IPS-15b (cell line): ENCODE results near the gene STOX2.
A peak's percentile ranks its signal among the peaks of the same experiment; 100 is the strongest.

Experiments
- H3K27me3 ChIP-seq: one replicate; pipeline ENCODE4 v1.6.1; 2013; ENCODE audit warnings: low read length; ENCODE audit not compliant: control insufficient read depth, insufficient read depth
- H3K36me3 ChIP-seq: one replicate; pipeline ENCODE4 v1.6.1; 2013; ENCODE audit warnings: low read length; ENCODE audit not compliant: control insufficient read depth, insufficient read depth
- H3K4me1 ChIP-seq: one replicate; pipeline ENCODE4 v1.6.1; 2013; ENCODE audit warnings: mild to moderate bottlenecking, low read length; ENCODE audit not compliant: control insufficient read depth, insufficient read depth
- H3K4me3 ChIP-seq: one replicate; pipeline ENCODE4 v1.5.1; 2013; ENCODE audit warnings: low read depth, low read length
- H3K9ac ChIP-seq: one replicate; pipeline ENCODE4 v1.6.1; 2013; ENCODE audit warnings: low read depth, mild to moderate bottlenecking, low read length
- H3K9me3 ChIP-seq: one replicate; pipeline ENCODE4 v1.6.1; 2013; ENCODE audit warnings: mild to moderate bottlenecking, low read length; ENCODE audit not compliant: control insufficient read depth, insufficient read depth

STOX2 gene

GRCh38 chr4:184016759-184017668 lies 111.9 kb downstream of the STOX2 start:
- Histone ChIP-seq H3K9ac (no peak overlapping the region), H3K27me3 (no peaks in the 10 kb centered on the region), H3K4me1 (peaks cover 2% of the 10 kb centered on the region), H3K4me3 (no peak overlapping the region), H3K9me3 (no peaks in the 10 kb centered on the region), H3K36me3 (no peaks in the 10 kb centered on the region)

DNA sequence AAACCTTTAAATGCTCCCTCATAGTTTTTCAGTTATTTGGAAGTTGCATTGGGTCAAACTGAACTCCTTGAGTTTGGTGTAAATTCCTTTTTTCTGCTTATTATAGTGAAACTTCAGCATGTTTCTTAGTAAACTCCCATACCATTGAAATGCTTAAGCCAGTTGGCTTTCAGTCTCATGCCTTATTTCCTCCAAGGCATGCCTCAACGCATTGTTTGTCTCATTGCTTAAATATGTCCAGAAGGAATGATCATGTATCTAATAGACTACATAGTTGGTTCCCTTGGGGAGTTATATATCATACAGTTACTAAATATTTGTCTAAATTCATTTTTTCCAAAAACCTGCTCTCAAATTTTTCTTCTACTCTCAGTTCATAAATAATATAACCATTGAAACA lies 114.0 kb downstream of the STOX2 start:
- Histone ChIP-seq H3K4me1 (peaks cover 2% of the 10 kb centered on the region), H3K36me3 (no peaks in the 10 kb centered on the region), H3K9ac (no peak overlapping the region), H3K4me3 (no peak overlapping the region), H3K9me3 (no peaks in the 10 kb centered on the region), H3K27me3 (no peaks in the 10 kb centered on the region)

DNA sequence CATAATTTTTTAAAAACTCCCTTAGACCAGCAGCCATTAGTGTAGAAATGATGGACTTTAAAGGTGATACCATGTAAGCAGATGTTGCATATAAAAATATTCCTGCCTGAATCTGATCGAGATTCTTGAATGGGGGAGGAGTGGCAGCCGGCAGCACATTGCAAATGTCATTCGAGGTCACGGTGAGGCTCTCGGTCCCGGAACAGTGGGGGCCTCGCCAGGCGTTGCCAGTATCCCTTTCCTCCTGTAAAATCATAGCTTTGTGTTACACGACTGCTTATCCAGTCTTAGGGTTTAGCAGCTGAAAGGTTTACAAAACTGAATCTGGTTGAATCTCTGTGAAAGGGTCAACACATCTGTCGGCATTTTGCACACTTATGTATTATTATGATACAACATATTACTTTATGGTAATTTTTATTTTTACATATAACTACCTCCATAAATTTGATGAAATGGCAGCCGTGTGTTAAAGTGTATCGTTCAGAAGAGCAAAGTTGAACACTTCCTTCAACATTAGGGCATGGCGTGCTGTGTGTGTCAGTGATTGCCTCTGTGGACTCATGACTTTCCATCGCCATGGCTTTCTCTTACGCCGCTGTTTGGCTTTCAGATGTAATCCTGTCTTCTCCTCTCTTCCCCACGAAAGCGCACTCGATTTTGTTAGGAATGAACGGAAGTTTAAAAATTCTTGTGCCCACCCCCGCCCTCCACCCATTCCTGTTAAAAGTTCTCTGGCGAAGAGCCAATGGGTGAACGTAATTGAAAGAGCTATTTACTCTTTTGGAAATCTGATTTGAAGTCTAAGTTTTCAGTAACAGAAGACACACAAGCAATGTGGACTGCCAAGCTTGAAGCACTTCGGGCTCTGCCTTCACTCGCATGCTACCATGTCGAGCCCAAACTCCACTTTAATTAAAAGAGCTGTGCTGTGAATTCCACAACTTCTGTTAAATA lies 114.8 kb downstream of the STOX2 start:
- Histone ChIP-seq H3K9ac (no peak overlapping the region), H3K27me3 (no peaks in the 10 kb centered on the region), H3K36me3 (no peaks in the 10 kb centered on the region), H3K4me3 (no peak overlapping the region), H3K4me1 (peaks cover 2% of the 10 kb centered on the region), H3K9me3 (no peaks in the 10 kb centered on the region)

- Histone ChIP-seq H3K9me3 (no peaks in the 10 kb centered on the region), H3K4me1 (peaks cover 2% of the 10 kb centered on the region), H3K9ac (no peak overlapping the region), H3K4me3 (no peak overlapping the region), H3K36me3 (no peaks in the 10 kb centered on the region), H3K27me3 (no peaks in the 10 kb centered on the region)
Measured at GRCh38 chr4:184021389-184021788, 116.3 kb downstream of the STOX2 start.

GRCh38 chr4:184022679-184023383 lies 117.7 kb downstream of the STOX2 start:
- Histone ChIP-seq H3K36me3 (no peaks in the 10 kb centered on the region), H3K9me3 (no peaks in the 10 kb centered on the region), H3K9ac (no peak overlapping the region), H3K4me1 (peaks cover 2% of the 10 kb centered on the region), H3K27me3 (no peaks in the 10 kb centered on the region), H3K4me3 (no peak overlapping the region)

DNA sequence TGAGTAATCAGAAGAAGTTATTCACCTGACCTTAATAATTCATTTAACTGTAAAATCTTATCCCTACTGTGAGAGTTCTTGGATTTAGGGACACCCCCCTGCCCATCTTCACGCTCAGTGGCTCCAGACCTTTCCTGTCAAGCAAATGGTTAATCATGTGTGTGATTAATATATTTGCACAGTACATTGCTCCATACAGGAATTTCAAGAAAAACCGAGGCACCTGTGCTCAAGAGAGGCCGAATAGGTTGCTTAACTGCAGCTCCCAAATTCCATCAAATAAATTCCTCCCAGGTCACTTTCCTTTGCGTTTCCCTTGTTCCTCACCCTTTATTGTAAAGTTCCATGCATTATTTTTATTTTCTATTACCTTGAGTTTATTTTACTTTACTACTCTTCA lies 119.5 kb downstream of the STOX2 start:
- H3K9ac ChIP-seq: no peak overlapping the region
- H3K4me1 ChIP-seq: peaks cover 2% of the 10 kb centered on the region
- no peak overlapping the region for H3K4me3 ChIP-seq
- H3K27me3 ChIP-seq: no peaks in the 10 kb centered on the region
- H3K36me3 ChIP-seq: no peaks in the 10 kb centered on the region
- no peaks in the 10 kb centered on the region for H3K9me3 ChIP-seq

DNA sequence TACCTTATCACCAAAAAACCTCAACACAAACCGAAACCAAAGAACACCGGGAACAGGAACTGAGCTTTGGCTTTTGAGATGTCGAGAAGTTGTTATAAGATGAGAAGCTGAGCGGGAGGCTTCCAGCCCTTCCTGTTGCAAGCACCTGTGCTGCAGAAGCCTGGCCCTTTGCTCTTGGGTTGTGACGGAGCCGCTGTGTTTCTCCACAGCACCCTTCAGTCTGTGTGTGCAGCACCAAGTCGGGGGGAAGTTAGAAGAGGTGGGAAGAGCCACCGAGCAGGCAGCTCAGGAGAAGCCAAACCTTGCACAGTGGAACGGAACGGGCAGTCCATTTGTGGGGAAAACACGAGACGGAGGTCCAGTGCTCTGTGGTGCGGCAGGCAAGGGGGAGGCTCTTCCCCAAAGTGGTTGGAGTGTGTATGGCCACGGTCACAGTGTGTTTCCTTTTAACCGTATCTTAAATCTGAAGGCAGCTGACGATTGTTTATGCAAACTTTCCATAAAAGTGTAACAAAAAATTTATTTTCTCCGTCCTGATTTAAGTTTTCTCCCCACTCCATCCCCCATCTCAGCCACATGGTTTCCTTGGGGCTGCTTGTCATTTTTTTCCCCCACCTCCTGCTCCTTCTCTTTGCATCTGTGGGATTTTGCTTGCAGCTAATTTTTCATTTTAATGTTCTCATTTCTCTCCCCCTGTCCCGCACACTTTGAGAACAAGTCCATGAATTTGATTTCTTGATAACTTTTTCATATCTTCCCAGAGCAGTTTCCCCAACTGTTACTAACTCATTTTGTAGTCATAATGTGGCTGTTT lies 123.7 kb downstream of the STOX2 start:
- H3K4me1 ChIP-seq: no peaks in the 10 kb centered on the region
- no peaks in the 10 kb centered on the region for H3K27me3 ChIP-seq
- no peaks in the 10 kb centered on the region for H3K36me3 ChIP-seq
- H3K4me3 ChIP-seq: no peak overlapping the region
- H3K9me3 ChIP-seq: no peaks in the 10 kb centered on the region
- H3K9ac ChIP-seq: no peak overlapping the region

- no peak overlapping the region for H3K4me3 ChIP-seq
- H3K36me3 ChIP-seq: no peaks in the 10 kb centered on the region
- no peaks in the 10 kb centered on the region for H3K27me3 ChIP-seq
- H3K9ac ChIP-seq: no peak overlapping the region
- no peaks in the 10 kb centered on the region for H3K4me1 ChIP-seq
- H3K9me3 ChIP-seq: no peaks in the 10 kb centered on the region
Measured at GRCh38 chr4:184030036-184030435, 124.9 kb downstream of the STOX2 start.

GRCh38 chr4:184030764-184031163 lies 125.7 kb downstream of the STOX2 start:
- no peaks in the 10 kb centered on the region for H3K4me1 ChIP-seq
- no peaks in the 10 kb centered on the region for H3K36me3 ChIP-seq
- no peak overlapping the region for H3K9ac ChIP-seq
- H3K9me3 ChIP-seq: no peaks in the 10 kb centered on the region
- no peaks in the 10 kb centered on the region for H3K27me3 ChIP-seq
- no peak overlapping the region for H3K4me3 ChIP-seq

DNA sequence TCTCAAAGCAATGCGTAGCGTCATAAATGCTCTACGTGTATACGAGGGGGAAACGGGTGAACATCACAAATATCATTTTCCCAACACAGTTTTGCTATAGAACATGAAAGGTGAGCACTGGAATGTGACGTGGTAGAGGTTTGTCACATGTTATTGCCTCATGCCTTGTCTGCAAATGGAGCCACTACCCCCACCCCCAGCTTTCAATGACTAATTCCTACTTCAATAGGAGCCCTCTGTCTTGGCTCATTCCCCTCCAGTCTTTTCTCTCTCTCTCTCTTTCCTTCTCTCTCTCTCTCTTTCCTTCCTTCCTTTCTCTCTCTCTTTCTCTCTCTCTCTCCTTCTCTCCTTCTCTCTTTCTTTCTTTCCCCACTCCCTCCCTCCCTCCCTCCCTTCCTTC lies 127.0 kb downstream of the STOX2 start:
- H3K27me3 ChIP-seq: no peaks in the 10 kb centered on the region
- no peak overlapping the region for H3K9ac ChIP-seq
- no peaks in the 10 kb centered on the region for H3K4me1 ChIP-seq
- no peaks in the 10 kb centered on the region for H3K36me3 ChIP-seq
- H3K9me3 ChIP-seq: no peaks in the 10 kb centered on the region
- H3K4me3 ChIP-seq: no peak overlapping the region

GRCh38 chr4:184039963-184040383 lies 134.9 kb downstream of the STOX2 start:
- Histone ChIP-seq H3K36me3 (no peaks in the 10 kb centered on the region), H3K4me1 (peaks cover 3% of the 10 kb centered on the region), H3K4me3 (peak overlapping the region; percentile 50), H3K9me3 (no peaks in the 10 kb centered on the region), H3K27me3 (peaks cover 29% of the 10 kb centered on the region), H3K9ac (peak overlapping the region; percentile 47)
